Measurements from ENCODE around the gene ZBED3. TPM values are rescaled to one million over a fixed set of nuclear protein-coding genes. Genes with fewer than 3 reads are reported as not detected.

Gene ZBED3, protein sequence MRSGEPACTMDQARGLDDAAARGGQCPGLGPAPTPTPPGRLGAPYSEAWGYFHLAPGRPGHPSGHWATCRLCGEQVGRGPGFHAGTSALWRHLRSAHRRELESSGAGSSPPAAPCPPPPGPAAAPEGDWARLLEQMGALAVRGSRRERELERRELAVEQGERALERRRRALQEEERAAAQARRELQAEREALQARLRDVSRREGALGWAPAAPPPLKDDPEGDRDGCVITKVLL
- 3.2 and 3.5 TPM in 2 replicates for total RNA-seq

GRCh38 chr5:77086689-77087483 lies at the start of gene ZBED3:
ZBED3 (minus strand) TSS chr5:77087285; CDS start chr5:77077878, 9,407 bp downstream.
- H3K9me3 Mint-ChIP-seq = peaks cover 5% of the 10 kb centered on the region
- POLR2A ChIA-PET = no interaction called here
- peak within 1 kb of the TSS; percentile 51 for H3K27ac Mint-ChIP-seq
- CTCF ChIA-PET = interaction anchor here (0.9 to 3.0 kb wide), 3 partner anchors 9 to 405 kb away, joined by 3 to 16 read pairs (median 4); partner anchors contain the start of gene WDR41
- H3K4me3 Mint-ChIP-seq = peak within 1 kb of the TSS; percentile 93
- peaks cover 5% of the 10 kb centered on the region for H3K36me3 Mint-ChIP-seq (ENCODE audit: low read depth)
- DNase-seq (peak; percentile 49), ATAC-seq (ENCODE audit: low read depth) (peak; percentile 83)
- H3K27me3 Mint-ChIP-seq = peaks cover 7% of the 10 kb centered on the region
- H3K4me1 Mint-ChIP-seq = peaks cover 14% of the 10 kb centered on the region
- no peak for TF ChIP-seq CTCF (IDR thresholded peaks at IDR 0.05)
- intact Hi-C loops (cut with micrococcal nuclease) = loop anchor here (1.0 kb wide), 2 partner anchors 57 to 405 kb away; partner anchors contain the start of genes AGGF1 and WDR41

DNA sequence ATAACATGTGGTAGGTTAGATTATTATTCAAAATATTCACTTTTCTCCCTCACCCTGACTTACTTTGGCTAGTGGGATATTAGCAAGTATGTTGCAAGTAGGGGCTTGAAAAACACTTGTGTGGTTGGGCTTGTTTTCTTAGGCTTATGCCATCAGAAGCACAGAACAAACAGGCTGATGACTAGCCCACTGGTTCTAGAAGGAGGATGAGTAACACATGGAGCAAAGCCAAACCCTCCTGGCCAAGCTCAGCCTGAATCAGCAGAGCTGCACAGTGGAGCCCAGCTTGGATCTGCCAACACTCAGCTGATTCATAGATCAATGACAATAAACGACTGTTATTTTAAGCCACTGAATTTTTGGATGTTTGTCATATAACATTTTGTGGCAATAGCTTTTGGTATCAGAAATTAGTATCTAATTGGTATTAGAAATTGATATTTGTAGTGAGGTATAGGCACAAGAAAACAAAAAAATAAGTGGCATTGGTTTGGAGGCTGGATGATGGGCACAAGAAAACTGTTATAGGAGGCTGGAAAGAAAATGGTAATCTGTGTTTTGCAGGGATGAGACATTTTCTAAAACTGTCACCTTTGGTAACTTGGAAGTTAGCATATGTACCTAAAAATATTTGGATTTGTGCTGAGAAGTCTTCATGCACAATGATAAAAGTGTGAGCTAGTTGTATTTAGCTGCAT lies 46.1 kb upstream of the ZBED3 start:
- ATAC-seq (ENCODE audit: low read depth) (no peak), DNase-seq (no peak)
- Mint-ChIP-seq H3K9me3 (no peaks in the 10 kb centered on the region), H3K27ac (no peak overlapping the region), H3K4me3 (no peak overlapping the region), H3K4me1 (no peaks in the 10 kb centered on the region), H3K36me3 (ENCODE audit: low read depth) (no peaks in the 10 kb centered on the region), H3K27me3 (peaks cover 4% of the 10 kb centered on the region)
- no peak for TF ChIP-seq CTCF (IDR thresholded peaks at IDR 0.05)
- intact Hi-C loops (cut with micrococcal nuclease) = no loop called here
- POLR2A ChIA-PET = no interaction called here
- CTCF ChIA-PET = no interaction called here

DNA sequence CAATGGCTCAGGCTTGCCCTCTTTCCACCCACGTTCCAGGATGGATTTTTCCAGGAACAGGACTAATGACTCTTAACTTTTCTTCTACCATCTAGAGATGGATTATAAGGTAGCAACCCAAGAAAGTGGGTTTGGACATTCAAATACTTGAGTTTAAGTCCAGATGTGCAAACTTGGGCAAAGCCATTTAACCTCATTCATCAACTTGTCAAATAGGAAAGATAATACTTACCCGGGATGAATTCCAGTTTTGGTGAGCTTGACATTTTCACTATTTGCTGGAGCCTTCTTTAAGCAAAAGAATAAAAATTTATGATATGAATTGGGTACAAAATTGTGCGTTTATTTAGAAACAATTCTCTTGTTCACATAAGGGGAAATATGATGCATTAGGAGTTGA lies 44.3 kb upstream of the ZBED3 start:
- H3K4me1 Mint-ChIP-seq = no peaks in the 10 kb centered on the region
- H3K27me3 Mint-ChIP-seq = peaks cover 4% of the 10 kb centered on the region
- H3K9me3 Mint-ChIP-seq = no peaks in the 10 kb centered on the region
- no peaks in the 10 kb centered on the region for H3K36me3 Mint-ChIP-seq (ENCODE audit: low read depth)
- H3K4me3 Mint-ChIP-seq = no peak overlapping the region
- no peak overlapping the region for H3K27ac Mint-ChIP-seq
- intact Hi-C loops (cut with micrococcal nuclease) = no loop called here
- DNase-seq (no peak), ATAC-seq (ENCODE audit: low read depth) (no peak)
- no peak for TF ChIP-seq CTCF (IDR thresholded peaks at IDR 0.05)
- ChIA-PET POLR2A (no interaction called here), CTCF (no interaction called here)

- Mint-ChIP-seq H3K4me3 (no peak overlapping the region), H3K27me3 (peaks cover 4% of the 10 kb centered on the region), H3K4me1 (no peaks in the 10 kb centered on the region), H3K36me3 (ENCODE audit: low read depth) (no peaks in the 10 kb centered on the region), H3K27ac (no peak overlapping the region), H3K9me3 (no peaks in the 10 kb centered on the region)
- DNase-seq = no peak
- no peak for ATAC-seq (ENCODE audit: low read depth)
- intact Hi-C loops (cut with micrococcal nuclease) = no loop called here
- CTCF ChIA-PET = no interaction called here
- POLR2A ChIA-PET = no interaction called here
- no peak for TF ChIP-seq CTCF (IDR thresholded peaks at IDR 0.05)
These were observed 42.4 kb upstream of the ZBED3 start for GRCh38 chr5:77129391-77129990.

Data from activated B cell treated with CpG ODN at 0.5 μM for 24 hours (primary cell).